Endothelial cell of umbilical vein (primary cell): ENCODE results near the gene TRIM58. TPM values are rescaled to one million over a fixed set of nuclear protein-coding genes. Genes with fewer than 3 reads are reported as not detected.

Source experiments
- BruUV-seq: library from RNA; stranded (reverse); fragments of 400-500 nt; replicated peaks from 2 replicates; lab custom pipeline; 2021; lab: Mats Ljungman, UMichigan
- CTCF ChIA-PET: fragments of 300-600, 350-600 bp; sonication (Branson Sonifier 250); formaldehyde crosslinking; loops from one replicate; lab custom pipeline; 2021; ENCODE audit warnings: antibody characterized with exemption, inconsistent platforms; lab: Charles Lee
- POLR2A ChIA-PET: fragments of 300-600, 350-600 bp; sonication (Branson Sonifier 250); formaldehyde crosslinking; loops from one replicate; lab custom pipeline; 2021; ENCODE audit warnings: antibody characterized with exemption, inconsistent platforms; lab: Charles Lee
- DNase-seq: peaks from one replicate; pipeline ENCODE4 v3.0.0-alpha.2; 2011; ENCODE audit warnings: low read depth, low spot score
- FAIRE-seq: peaks from 2 replicates; lab custom pipeline; 2011; peaks lifted over from hg19 to GRCh38; lab: Jason Lieb, UNC
- H2AFZ ChIP-seq: 2 replicates; pipeline ENCODE4 v1.6.0; 2012; ENCODE audit warnings: low read depth, low read length, control low read depth, inconsistent platforms
- H3K27ac ChIP-seq: 2 replicates; pipeline ENCODE4 v1.5.1; 2011; ENCODE audit warnings: low read depth, mild to moderate bottlenecking, control low read depth, low read length, moderate library complexity; ENCODE audit not compliant: insufficient read depth
- H3K27me3 ChIP-seq, 2 experiments: 2 replicates each; pipeline versions ENCODE4 v1.6.0 to v1.6.1; 2011; ENCODE audit warnings: low read length in 2 of 2, mixed read lengths in 1 of 2; ENCODE audit not compliant: control insufficient read depth in 2 of 2, insufficient read depth in 2 of 2
- H3K36me3 ChIP-seq, 2 experiments: 2 replicates in 1 of 2; 3 replicates in 1 of 2; pipeline ENCODE4 v1.5.1; 2011; ENCODE audit warnings: low read length in 2 of 2, mild to moderate bottlenecking in 1 of 2, moderate library complexity in 1 of 2; ENCODE audit not compliant: control insufficient read depth in 2 of 2, insufficient read depth in 2 of 2; ENCODE audit errors: extremely low read depth in 1 of 2
- H3K4me1 ChIP-seq: 3 replicates; pipeline ENCODE4 v1.5.1; 2011; ENCODE audit warnings: mild to moderate bottlenecking, low read length; ENCODE audit not compliant: control insufficient read depth, insufficient read depth; ENCODE audit errors: extremely low read depth
- H3K4me2 ChIP-seq: 2 replicates; pipeline ENCODE4 v1.6.1; 2011; ENCODE audit warnings: low read length, control low read depth, mixed read lengths; ENCODE audit not compliant: insufficient read depth
- H3K4me3 ChIP-seq, 3 experiments: fragments of 200-600 bp in 1 of 3; sonication (generic), shearing (Covaris generic) in 1 of 3; replicated peaks in 1 of 3; 2 replicates each; pipeline ENCODE4 v1.5.1; 2011 to 2016; ENCODE audit warnings: control low read depth in 3 of 3, low read length in 3 of 3, mild to moderate bottlenecking in 2 of 3, inconsistent platforms in 1 of 3, low read depth in 1 of 3, moderate library complexity in 1 of 3; ENCODE audit not compliant: insufficient read depth in 1 of 3
- H3K79me2 ChIP-seq: 2 replicates; pipeline ENCODE4 v1.6.0; 2012; ENCODE audit warnings: low read length, inconsistent platforms; ENCODE audit not compliant: control insufficient read depth, insufficient read depth
- H3K9ac ChIP-seq: replicated peaks from 2 replicates; pipeline ENCODE3; 2011; ENCODE audit warnings: low read length, control low read depth; ENCODE audit not compliant: insufficient read depth; ENCODE audit errors: extremely low read depth
- H3K9me1 ChIP-seq: replicated peaks from 3 replicates; pipeline ENCODE4 v1.6.0; 2011; ENCODE audit warnings: mild to moderate bottlenecking, low read length; ENCODE audit not compliant: control insufficient read depth, insufficient read depth; ENCODE audit errors: extremely low read depth
- H3K9me3 ChIP-seq: replicated peaks from 2 replicates; pipeline ENCODE4 v1.5.1; 2012; ENCODE audit warnings: low read length, inconsistent platforms; ENCODE audit not compliant: control insufficient read depth, insufficient read depth
- H4K20me1 ChIP-seq: replicated peaks from 2 replicates; pipeline ENCODE3; 2011; ENCODE audit warnings: mild to moderate bottlenecking, low read length; ENCODE audit not compliant: control insufficient read depth, insufficient read depth; ENCODE audit errors: extremely low read depth
- CTCF ChIP-seq, 2 donors: IDR thresholded peaks; 1 replicate in 1 of 2; 2 replicates in 1 of 2; pipeline ENCODE4 v1.5.1; 2011; ENCODE audit warnings: low read length in 2 of 2, mild to moderate bottlenecking in 2 of 2, moderate library complexity in 2 of 2, control low read depth in 1 of 2, inconsistent platforms in 1 of 2, low read depth in 1 of 2; ENCODE audit not compliant: insufficient read depth in 1 of 2; ENCODE audit errors: extremely low read depth in 1 of 2
- EZH2 ChIP-seq: IDR thresholded peaks from 2 replicates; pipeline ENCODE4 v1.6.1; 2012; ENCODE audit warnings: borderline replicate concordance, low read depth, mild to moderate bottlenecking, moderate library complexity, low read length, inconsistent platforms; ENCODE audit not compliant: severe bottlenecking
- FOS ChIP-seq: IDR thresholded peaks from 2 replicates; pipeline ENCODE4 v1.6.1; 2011; ENCODE audit warnings: mild to moderate bottlenecking, low read length, moderate library complexity, borderline replicate concordance; ENCODE audit not compliant: insufficient read depth
- GATA2 ChIP-seq: IDR thresholded peaks from 2 replicates; pipeline ENCODE4 v1.7.0; 2011; ENCODE audit warnings: low read depth, mild to moderate bottlenecking, moderate library complexity, mixed read lengths, low read length; ENCODE audit not compliant: insufficient read length, insufficient read depth
- JUN ChIP-seq: IDR thresholded peaks from 2 replicates; pipeline ENCODE4 v1.6.1; 2011; ENCODE audit warnings: borderline replicate concordance, low read depth; ENCODE audit not compliant: insufficient read length, insufficient read depth
- MAX ChIP-seq: IDR thresholded peaks from 2 replicates; pipeline ENCODE4 v1.6.1; 2011; ENCODE audit not compliant: insufficient read depth, insufficient read length
- MYC ChIP-seq: IDR thresholded peaks from one replicate; pipeline ENCODE4 v1.6.1; 2011; ENCODE audit warnings: mild to moderate bottlenecking, low read depth, low read length
- POLR2A ChIP-seq: IDR thresholded peaks from 2 replicates; pipeline ENCODE4 v1.6.1; 2012; ENCODE audit warnings: low read depth, mild to moderate bottlenecking, control low read depth, low read length
- POLR2AphosphoS5 ChIP-seq: IDR thresholded peaks from 2 replicates; pipeline ENCODE4 v1.6.1; 2012; ENCODE audit warnings: low read depth, mild to moderate bottlenecking, control low read depth, low read length, moderate library complexity; ENCODE audit not compliant: insufficient read depth
- dilution Hi-C: fragments of 300-500 bp; cut with MboI; formaldehyde crosslinking; loops from one replicate; pipeline ENCODE4 v1.15.0; 2019; ENCODE audit warnings: low sequenced_read_pairs; ENCODE audit not compliant: extremely low pct_ligation_motif_present
- intact Hi-C: fragments of 100-400 bp; cut with micrococcal nuclease; formaldehyde crosslinking; loops from one replicate; pipeline ENCODE4 v1.10.0; 2022
- polyA plus RNA-seq, 4 experiments: library from polyadenylated mRNA; depleted of rRNA in 3 of 4; stranded (reverse) in 3 of 4; unstranded in 1 of 4; fragments of >200 nt; gene quantifications; 2 replicates each; pipeline versions ENCODE4 v1.2.1 to v1.2.3, GENCODE V29; 2011 to 2012; ENCODE audit warnings: missing spikeins in 1 of 4
- total RNA-seq: library from RNA; stranded (reverse); gene quantifications from 2 replicates; pipeline ENCODE4 v1.2.3, GENCODE V29; 2021

TRIM58 gene
- total and polyA plus RNA-seq, 2 donors (not counting 3 experiments of a cell fraction or from before 2014, with no cell fraction given): not detected

GRCh38 chr1:247840818-247841217 lies 16.2 kb upstream of the TRIM58 start:
- Histone ChIP-seq H3K9me1 (no peaks in the 10 kb centered on the region), H3K4me1 (no peaks in the 10 kb centered on the region), H2AFZ (no peak overlapping the region), H3K36me3 (no peaks in the 10 kb centered on the region), H3K27ac (no peak overlapping the region), H3K79me2 (no peaks in the 10 kb centered on the region), H3K9ac (no peak overlapping the region), H3K4me2 (no peak overlapping the region), H3K4me3 (no peak overlapping the region), H3K27me3 (no peaks in the 10 kb centered on the region), H4K20me1 (no peaks in the 10 kb centered on the region), H3K9me3 (peaks cover 4% of the 10 kb centered on the region)
- TF ChIP-seq CTCF (IDR thresholded peaks at IDR 0.05; ENCODE audit: extremely low read depth in 1 of 2, insufficient read depth in 1 of 2, low read depth in 1 of 2, low read length in 2 of 2) (no peak), GATA2 (no peak)
- DNase-seq: no peak
- ChIA-PET POLR2A (no interaction called here), CTCF (no interaction called here)
- intact Hi-C loops: no loop called here
- dilution Hi-C loops: no loop called here
- no peak for FAIRE-seq
- no TSS peak for BruUV-seq

- dilution Hi-C loops: no loop called here
- FAIRE-seq (no peak), DNase-seq (no peak)
- Histone ChIP-seq H4K20me1 (no peaks in the 10 kb centered on the region), H3K9ac (no peak within 1 kb of the TSS), H2AFZ (no peak within 1 kb of the TSS), H3K9me1 (no peaks in the 10 kb centered on the region), H3K27ac (no peak within 1 kb of the TSS), H3K4me1 (no peaks in the 10 kb centered on the region), H3K4me3 (no peak within 1 kb of the TSS), H3K9me3 (peaks cover 4% of the 10 kb centered on the region), H3K79me2 (no peaks in the 10 kb centered on the region), H3K36me3 (no peaks in the 10 kb centered on the region), H3K4me2 (no peak within 1 kb of the TSS), H3K27me3 (no peaks in the 10 kb centered on the region)
- TF ChIP-seq CTCF (IDR thresholded peaks at IDR 0.05; ENCODE audit: extremely low read depth in 1 of 2, insufficient read depth in 1 of 2, low read depth in 1 of 2, low read length in 2 of 2) (no peak), EZH2 (no peak), GATA2 (no peak), POLR2AphosphoS5 (no peak), POLR2A (no peak), JUN (no peak), FOS (no peak), MYC (no peak), MAX (no peak)
- BruUV-seq: no TSS peak
- intact Hi-C loops: no loop called here
- CTCF ChIA-PET: no interaction called here
- POLR2A ChIA-PET: no interaction called here
Measured at GRCh38 chr1:247841796-247842195, 15.2 kb upstream of the TRIM58 start, which contains the start of gene OR11L1. TSS of gene OR11L1 (minus strand) at chr1:247841896. CDS start at chr1:247841896, 0 bp downstream.
